Thymus (tissue), 11 donors: ENCODE data around the gene KIAA1755. TPM values are rescaled to one million over a fixed set of nuclear protein-coding genes. Genes with fewer than 3 reads are reported as not detected.

Experiments used
- DNase-seq, 9 donors: peaks; one replicate each; pipeline ENCODE4 v3.0.0-alpha.2; 2013; ENCODE audit warnings: low spot score in 9 of 9, low read depth in 6 of 9, missing footprints in 1 of 9
- H3K27ac ChIP-seq, 2 donors: one replicate each; pipeline ENCODE4 v1.5.1; 2013; ENCODE audit warnings: control low read depth in 1 of 2, low read depth in 1 of 2, low read length in 1 of 2, mild to moderate bottlenecking in 1 of 2, moderate library complexity in 1 of 2
- H3K27me3 ChIP-seq, 2 donors: one replicate each; pipeline ENCODE4 v1.5.1; 2013; ENCODE audit warnings: low read length in 1 of 2; ENCODE audit not compliant: control insufficient read depth in 2 of 2, insufficient read depth in 1 of 2
- H3K36me3 ChIP-seq, 2 donors: one replicate each; pipeline ENCODE4 v1.5.1; 2013; ENCODE audit warnings: low read length in 1 of 2, mild to moderate bottlenecking in 1 of 2, moderate library complexity in 1 of 2; ENCODE audit not compliant: control insufficient read depth in 2 of 2, insufficient read depth in 2 of 2
- H3K4me1 ChIP-seq, 2 donors: one replicate each; pipeline ENCODE4 v1.5.1; 2013; ENCODE audit warnings: low read length in 2 of 2; ENCODE audit not compliant: control insufficient read depth in 2 of 2, insufficient read depth in 2 of 2
- H3K4me3 ChIP-seq, 2 donors: one replicate each; pipeline ENCODE4 v1.5.1; 2013; ENCODE audit warnings: low read length in 2 of 2, control low read depth in 1 of 2, mild to moderate bottlenecking in 1 of 2
- H3K9me3 ChIP-seq, 2 donors: one replicate each; pipeline ENCODE4 v1.5.1; 2013; ENCODE audit warnings: low read length in 1 of 2, mild to moderate bottlenecking in 1 of 2; ENCODE audit not compliant: control insufficient read depth in 2 of 2, insufficient read depth in 1 of 2
- WGBS: extraction: QIAGEN DNeasy Blood & Tissue Kit; methylation state at CpG from one replicate; pipeline ENCODE4 v1.1.7; 2013; 5-methylcytosine and 5-hydroxymethylcytosine counted together
- polyA plus RNA-seq: library from polyadenylated mRNA; stranded (reverse); fragments of 200-250 nt; gene quantifications from one replicate; pipeline ENCODE4 v1.2.3, GENCODE V29; 2013
- total RNA-seq: library from RNA; stranded (reverse); fragments of 120-200 nt; gene quantifications from one replicate; pipeline ENCODE4 v1.2.4, GENCODE V29; 2013
- donor health status: healthy.

KIAA1755 gene
- total and polyA plus RNA-seq, 2 donors = 0.66 to 5.5 TPM

DNA sequence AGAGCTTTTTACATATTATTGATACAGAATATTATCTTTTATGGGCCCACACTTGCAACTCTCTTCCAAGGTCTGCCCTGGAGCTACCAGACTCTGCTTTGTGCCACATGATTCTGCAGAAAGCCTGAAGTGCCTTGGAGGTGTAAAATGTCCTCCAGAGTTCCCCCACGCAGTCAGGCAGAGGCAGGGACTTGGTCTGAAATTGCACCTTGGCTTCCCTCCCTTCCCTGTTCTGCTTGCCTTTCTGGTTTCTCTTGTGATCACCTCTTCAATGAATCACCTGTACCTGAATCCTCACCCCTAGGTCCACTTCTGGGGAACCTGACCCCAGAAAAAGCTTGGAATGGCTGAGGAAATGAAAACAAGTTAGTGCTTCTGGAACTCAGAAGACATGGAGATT lies 52.4 kb downstream of the KIAA1755 start:
- Histone ChIP-seq H3K36me3 (no peaks in the 10 kb centered on the region), H3K4me3 (no peak overlapping the region), H3K4me1 (no peaks in the 10 kb centered on the region), H3K27ac (no peak overlapping the region), H3K27me3 (no peaks in the 10 kb centered on the region), H3K9me3 (no peaks in the 10 kb centered on the region)
- 90% methylated on average over 1 of the region's 1 CpG for WGBS
- DNase-seq = no peak

DNA sequence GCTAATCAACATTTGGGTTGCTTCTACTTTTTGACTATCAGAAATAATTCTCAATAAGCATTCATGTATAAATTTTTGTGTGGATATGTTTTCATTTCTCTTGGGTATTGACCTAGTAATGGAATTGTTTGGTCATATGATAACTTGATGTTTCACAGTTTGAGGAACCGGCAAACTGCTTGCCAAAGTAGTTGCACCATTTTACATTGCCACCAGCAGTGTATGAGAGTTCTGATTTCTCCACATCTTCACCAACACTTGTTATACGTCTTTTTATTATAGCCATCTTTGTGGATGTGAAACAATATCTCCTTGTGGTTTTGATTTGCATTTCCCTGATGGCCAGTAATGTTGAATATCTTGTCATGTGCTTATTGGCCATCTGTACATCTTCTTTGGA lies 52.9 kb downstream of the KIAA1755 start:
- 69% methylated on average over 2 of the region's 2 CpGs for WGBS
- Histone ChIP-seq H3K9me3 (no peaks in the 10 kb centered on the region), H3K27ac (no peak overlapping the region), H3K4me1 (no peaks in the 10 kb centered on the region), H3K4me3 (no peak overlapping the region), H3K36me3 (no peaks in the 10 kb centered on the region), H3K27me3 (no peaks in the 10 kb centered on the region)
- no peak for DNase-seq

DNA sequence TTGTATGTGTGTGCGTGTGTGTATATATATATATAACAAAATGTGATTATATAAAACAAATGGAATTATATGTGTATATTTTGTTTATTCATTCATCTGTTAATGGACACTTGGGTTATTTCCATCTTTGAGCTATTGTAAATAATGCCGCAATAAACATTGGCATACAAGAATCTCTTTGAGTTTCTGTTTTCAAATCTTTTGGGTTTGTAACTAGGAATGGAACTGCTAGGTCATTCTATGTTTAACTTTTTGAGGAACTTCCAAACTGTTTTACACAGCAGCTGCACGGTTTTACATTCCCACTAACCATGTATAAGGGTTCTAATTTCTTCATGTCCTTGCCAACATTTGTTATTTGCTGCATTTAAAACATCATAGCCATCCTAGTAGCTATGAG lies 55.5 kb downstream of the KIAA1755 start:
- H3K27ac ChIP-seq = no peak overlapping the region
- H3K27me3 ChIP-seq = no peaks in the 10 kb centered on the region
- no peak for DNase-seq
- H3K4me1 ChIP-seq = no peaks in the 10 kb centered on the region
- H3K36me3 ChIP-seq = no peaks in the 10 kb centered on the region
- H3K4me3 ChIP-seq = no peak overlapping the region
- no peaks in the 10 kb centered on the region for H3K9me3 ChIP-seq
- 64% methylated on average over 3 of the region's 3 CpGs for WGBS

DNA sequence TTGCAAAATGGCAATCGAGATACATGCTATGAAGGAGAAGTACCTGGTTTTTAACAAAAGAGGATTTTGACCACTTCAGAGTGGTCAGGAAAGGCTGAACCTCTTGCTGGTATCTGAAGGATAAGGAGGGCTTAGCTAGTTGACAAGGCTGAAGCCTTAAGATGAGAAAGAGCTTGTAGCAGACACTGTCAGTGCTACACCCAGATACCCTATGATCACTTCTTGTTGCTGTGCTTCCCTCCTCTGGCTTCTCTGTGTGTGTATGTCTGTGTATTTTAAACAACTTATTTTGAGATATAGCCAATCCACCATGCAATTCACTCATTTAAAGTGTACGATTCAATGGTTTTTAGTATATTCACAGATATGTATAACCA lies 56.6 kb downstream of the KIAA1755 start:
- Histone ChIP-seq H3K4me1 (no peaks in the 10 kb centered on the region), H3K9me3 (no peaks in the 10 kb centered on the region), H3K36me3 (no peaks in the 10 kb centered on the region), H3K4me3 (no peak overlapping the region), H3K27me3 (no peaks in the 10 kb centered on the region), H3K27ac (no peak overlapping the region)
- DNase-seq = no peak
- 93% methylated on average over 2 of the region's 2 CpGs for WGBS

DNA sequence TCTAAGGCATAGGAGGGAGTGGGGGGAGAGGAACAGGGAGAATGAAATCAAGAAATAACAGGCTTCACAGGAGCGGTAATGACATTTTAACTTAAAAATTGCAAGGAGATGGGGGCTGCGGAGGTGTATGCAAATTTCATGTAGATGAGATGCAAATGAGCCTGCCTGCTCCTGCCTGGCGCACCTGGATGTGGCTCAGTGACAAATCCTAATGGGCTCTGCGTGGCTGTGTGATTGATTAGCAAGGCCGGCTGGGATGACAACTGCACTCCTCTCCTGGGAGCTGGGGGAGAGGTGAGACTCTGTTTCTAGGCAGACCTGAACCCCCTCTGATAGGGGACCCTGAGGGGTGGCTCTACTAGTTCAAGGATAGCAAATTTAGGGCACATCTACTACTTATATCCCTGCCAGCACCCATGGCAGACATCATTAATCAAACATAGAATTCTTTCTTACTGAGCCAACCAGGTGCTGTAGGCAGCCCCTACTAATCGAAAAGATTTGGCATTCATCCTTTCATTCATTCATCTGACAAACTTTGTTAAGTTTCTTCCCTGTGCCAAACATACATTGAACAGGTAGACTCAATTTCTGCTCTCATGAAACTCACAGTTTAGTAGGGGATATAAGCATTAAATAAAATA lies 57.1 kb downstream of the KIAA1755 start:
- H3K4me3 ChIP-seq = no peak overlapping the region
- H3K9me3 ChIP-seq = no peaks in the 10 kb centered on the region
- H3K4me1 ChIP-seq = no peaks in the 10 kb centered on the region
- DNase-seq = no peak
- H3K27ac ChIP-seq = no peak overlapping the region
- 95% methylated on average over 6 of the region's 6 CpGs for WGBS
- H3K36me3 ChIP-seq = no peaks in the 10 kb centered on the region
- no peaks in the 10 kb centered on the region for H3K27me3 ChIP-seq

DNA sequence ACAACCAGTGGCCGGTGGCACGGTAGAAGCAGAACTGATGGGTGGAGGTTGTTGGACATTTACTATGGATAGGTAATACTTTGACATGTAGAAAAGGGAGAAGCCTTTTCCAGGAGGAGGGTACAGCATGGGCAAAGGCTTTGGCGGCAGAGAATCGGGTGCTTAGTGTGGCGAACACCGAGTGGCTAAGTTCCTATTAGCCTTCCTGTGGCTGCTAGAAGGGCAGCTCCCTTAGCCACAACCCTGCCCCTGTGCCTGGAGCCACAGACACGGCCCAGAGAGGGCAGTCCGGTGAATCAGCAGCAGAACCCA lies 57.6 kb downstream of the KIAA1755 start:
- no peaks in the 10 kb centered on the region for H3K27me3 ChIP-seq
- H3K36me3 ChIP-seq = no peaks in the 10 kb centered on the region
- 95% methylated on average over 8 of the region's 8 CpGs for WGBS
- no peak for DNase-seq
- H3K4me1 ChIP-seq = no peaks in the 10 kb centered on the region
- no peak overlapping the region for H3K4me3 ChIP-seq
- H3K27ac ChIP-seq = no peak overlapping the region
- H3K9me3 ChIP-seq = no peaks in the 10 kb centered on the region

DNA sequence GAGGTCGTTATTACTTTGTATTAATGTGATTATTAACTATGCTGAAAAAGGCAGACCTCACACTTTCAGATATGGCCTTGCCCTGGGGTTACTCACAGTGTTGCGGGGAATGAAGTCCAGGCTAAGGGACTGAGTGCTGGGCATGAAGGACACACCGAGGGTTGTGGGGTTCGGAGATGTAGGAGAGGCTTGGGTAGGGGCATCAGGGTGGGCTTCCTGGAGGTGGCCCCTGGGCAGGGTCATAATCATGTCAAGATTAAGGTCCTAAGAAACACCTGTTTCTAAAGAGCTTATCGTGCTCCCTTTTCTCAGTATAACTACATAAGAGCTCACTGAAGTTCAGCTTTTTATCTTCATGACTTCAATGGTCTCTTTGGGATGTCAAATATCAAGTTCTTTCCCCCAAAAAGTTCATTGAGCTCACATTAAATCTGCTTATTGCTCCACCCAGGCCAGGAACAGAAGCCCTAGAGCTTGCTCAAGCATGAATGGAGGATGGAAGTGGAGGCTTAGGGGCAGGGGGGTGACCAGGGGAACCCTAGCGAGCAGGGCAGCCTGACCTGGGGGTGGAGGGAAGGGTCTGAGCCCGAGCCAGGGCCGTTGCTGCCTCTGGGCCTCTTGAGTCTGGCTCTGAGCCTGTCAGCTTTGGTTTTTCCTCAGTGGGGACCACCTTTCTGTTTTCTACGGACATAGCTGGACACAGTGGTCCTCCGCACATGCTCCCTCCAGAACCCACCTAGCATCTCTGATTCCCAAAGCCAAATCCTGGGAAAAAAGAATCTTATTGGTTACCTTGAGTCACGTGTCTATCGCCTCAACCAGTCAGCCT lies 58.2 kb downstream of the KIAA1755 start:
- no peaks in the 10 kb centered on the region for H3K9me3 ChIP-seq
- no peak overlapping the region for H3K4me3 ChIP-seq
- H3K36me3 ChIP-seq = no peaks in the 10 kb centered on the region
- DNase-seq = no peak
- 93% methylated on average over 12 of the region's 12 CpGs for WGBS
- no peaks in the 10 kb centered on the region for H3K4me1 ChIP-seq
- H3K27ac ChIP-seq = no peak overlapping the region
- H3K27me3 ChIP-seq = no peaks in the 10 kb centered on the region

DNA sequence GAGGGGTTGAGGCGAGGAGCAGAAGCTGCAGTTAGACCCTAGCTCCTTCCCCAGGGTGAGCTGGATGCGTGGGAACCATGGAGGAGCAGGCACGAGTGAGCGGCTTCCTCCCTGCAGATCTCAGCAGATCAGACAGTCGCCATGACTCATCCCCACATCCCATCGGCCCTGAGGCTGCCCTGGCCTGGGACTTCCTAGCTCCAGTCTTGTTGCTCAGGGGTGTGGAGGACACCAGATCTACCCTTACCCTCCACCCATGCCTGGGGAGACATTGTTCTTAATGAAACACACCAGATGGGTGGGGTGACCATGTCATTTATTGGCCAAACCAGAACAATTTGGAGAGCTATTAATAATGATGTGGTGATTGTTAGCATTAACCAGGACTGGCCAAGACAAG lies 59.2 kb downstream of the KIAA1755 start:
- no peaks in the 10 kb centered on the region for H3K36me3 ChIP-seq
- 91% methylated on average over 6 of the region's 6 CpGs for WGBS
- H3K9me3 ChIP-seq = no peaks in the 10 kb centered on the region
- no peak overlapping the region for H3K4me3 ChIP-seq
- DNase-seq = no peak
- no peaks in the 10 kb centered on the region for H3K4me1 ChIP-seq
- no peaks in the 10 kb centered on the region for H3K27me3 ChIP-seq
- no peak overlapping the region for H3K27ac ChIP-seq

DNA sequence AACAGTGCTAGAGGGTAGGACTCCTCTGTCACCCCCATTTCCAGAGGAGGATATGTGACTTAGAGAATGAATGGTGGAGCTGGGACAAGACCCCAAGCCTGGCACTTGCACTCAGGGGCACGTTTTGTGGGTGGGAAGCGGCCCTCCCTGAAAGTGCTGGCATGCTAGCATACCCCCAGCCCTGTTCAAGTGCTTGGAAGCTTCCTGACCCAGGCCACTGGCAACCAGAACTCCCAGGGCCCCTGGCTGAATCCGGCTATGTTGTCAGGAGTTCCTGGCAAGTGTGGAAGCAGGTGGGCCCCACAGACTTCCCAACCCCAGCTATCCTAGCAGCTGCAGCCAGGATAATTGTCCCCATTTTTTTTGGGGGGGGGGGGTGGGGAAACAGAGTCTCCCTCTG lies 59.9 kb downstream of the KIAA1755 start:
- no peak for DNase-seq
- no peak overlapping the region for H3K4me3 ChIP-seq
- WGBS = 91% methylated on average over 3 of the region's 3 CpGs
- H3K4me1 ChIP-seq = no peaks in the 10 kb centered on the region
- no peak overlapping the region for H3K27ac ChIP-seq
- H3K27me3 ChIP-seq = no peaks in the 10 kb centered on the region
- H3K9me3 ChIP-seq = no peaks in the 10 kb centered on the region
- H3K36me3 ChIP-seq = no peaks in the 10 kb centered on the region
